NOMO-1 treated with DMSO at 0.1 percent for 48 hours (cell line): Measurements from ENCODE around the gene PRDM15.

Source experiments
- DNase-seq: peaks from one replicate; lab custom pipeline; 2025; ENCODE audit not compliant: unreplicated experiment; lab: John Stamatoyannopoulos, UW

Gene PRDM15

DNA sequence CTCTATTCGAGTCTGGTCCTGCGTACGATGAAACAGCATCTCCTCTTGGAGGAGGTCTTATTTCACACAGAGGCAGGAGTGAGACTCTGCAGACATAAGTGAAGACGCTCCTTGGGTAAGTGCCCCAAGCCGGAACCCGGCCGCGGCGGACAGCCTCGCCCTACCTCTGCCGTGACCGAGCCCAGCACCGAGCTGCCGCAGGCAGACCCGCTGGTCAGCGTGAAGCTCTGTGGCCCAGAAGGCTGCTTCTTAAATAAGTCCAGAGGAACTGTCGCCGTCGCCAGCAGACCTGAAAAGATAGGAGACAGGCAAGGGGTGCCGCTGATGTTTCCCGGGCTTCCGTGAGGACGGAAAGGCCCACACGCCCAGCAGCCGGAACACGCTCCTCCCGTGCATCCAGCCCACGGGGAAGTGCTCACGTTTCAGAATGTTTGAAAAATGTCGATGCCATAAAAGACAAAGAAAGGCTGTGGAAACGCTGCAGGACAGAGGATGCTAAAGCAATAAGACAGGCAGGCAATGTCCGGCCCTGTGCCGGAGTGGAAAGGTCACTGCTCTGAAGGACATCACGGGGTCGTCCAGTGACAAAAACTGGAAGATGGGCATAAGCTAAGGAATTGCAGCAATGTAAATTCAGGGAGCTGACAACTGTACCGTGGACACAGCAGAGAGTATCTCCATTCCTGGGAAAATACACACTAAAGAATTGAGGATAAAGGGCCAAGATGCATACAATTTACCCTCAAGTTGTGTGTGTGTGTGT, 28.5 kb upstream of the PRDM15 start:
- DNase-seq = no peak

- DNase-seq = no peak
These were observed 27.6 kb upstream of the PRDM15 start for GRCh38 chr21:41906770-41907169.

DNA sequence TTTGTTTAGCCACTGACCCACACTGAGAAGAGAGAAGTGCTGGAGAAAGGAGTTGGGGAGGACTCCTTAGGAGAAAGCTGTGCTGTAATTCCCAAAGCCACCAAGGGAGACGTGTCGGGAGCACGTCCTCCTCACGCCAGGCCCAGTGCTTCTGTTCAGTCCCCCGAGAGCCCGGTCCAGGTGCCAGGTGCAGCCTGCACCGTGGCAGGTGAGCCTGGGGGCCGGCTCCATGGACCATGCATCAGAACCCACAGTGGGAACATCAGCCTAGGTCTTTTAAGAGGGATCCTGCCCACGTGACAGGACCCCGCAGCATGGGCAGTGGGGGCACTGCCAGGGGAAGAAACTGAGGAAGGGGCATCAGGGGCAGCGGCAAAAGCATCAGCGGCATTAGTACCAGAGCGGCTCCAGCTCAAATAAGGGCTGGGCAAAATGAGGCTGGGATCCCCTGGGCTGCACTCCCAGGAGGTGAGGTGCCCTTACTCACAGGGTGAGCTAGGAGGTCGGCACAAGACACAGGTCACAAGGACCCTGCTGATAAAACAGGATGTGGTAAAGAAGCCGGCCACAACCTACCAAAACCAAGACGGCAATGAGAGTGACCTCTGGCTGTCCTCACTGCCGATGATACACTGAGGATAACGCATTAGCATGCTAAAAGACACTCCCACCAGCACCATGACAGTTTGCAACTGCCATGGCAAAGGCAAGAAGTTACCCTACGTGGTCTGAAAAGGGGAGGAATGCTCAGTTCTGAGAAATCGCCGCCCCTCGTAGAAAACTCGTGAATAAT, 24.6 kb upstream of the PRDM15 start:
- DNase-seq = no peak

- no peak for DNase-seq
These were observed 23.8 kb upstream of the PRDM15 start for GRCh38 chr21:41902946-41903345.

DNA sequence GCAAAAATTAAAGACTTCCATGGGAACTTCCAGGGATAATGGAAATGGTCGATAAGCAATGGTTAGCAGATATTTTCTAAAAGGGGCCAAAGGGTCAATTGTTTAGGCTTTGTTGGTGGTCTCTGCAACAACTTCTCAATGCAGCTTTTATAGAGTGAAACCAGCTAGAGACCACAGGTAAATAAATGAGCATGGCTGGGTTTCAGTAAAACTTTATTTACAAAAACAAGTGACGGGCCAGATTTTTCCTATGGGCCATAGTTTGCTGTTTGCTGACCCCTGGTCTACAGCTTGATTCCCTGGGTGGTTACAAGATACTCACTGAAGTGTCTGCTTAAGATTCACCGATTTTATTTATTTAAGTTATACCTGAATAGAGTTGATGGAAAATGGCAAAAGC, 22.6 kb upstream of the PRDM15 start:
- no peak for DNase-seq

- no peak for DNase-seq
These were observed 22.0 kb upstream of the PRDM15 start for GRCh38 chr21:41901099-41901498.

DNA sequence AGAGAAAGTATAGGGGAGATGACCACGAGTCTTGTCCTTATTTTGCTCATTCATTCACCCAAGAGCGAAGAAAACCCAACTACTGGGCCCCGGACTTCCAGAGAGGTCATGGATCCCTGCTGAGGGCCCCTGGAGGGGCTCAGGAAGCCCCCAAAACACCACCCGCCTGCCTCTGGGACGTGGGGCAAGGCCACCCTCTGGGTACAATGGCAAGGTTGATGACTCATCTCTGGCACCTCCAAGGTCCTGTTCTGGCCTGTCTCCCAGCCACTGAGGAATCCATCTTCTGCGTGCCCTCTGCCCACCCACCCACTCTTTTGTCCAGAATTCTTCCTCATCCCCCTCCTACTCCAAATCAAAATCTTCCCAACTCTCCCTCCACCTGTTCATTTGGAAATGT, 21.3 kb upstream of the PRDM15 start:
- no peak for DNase-seq

DNA sequence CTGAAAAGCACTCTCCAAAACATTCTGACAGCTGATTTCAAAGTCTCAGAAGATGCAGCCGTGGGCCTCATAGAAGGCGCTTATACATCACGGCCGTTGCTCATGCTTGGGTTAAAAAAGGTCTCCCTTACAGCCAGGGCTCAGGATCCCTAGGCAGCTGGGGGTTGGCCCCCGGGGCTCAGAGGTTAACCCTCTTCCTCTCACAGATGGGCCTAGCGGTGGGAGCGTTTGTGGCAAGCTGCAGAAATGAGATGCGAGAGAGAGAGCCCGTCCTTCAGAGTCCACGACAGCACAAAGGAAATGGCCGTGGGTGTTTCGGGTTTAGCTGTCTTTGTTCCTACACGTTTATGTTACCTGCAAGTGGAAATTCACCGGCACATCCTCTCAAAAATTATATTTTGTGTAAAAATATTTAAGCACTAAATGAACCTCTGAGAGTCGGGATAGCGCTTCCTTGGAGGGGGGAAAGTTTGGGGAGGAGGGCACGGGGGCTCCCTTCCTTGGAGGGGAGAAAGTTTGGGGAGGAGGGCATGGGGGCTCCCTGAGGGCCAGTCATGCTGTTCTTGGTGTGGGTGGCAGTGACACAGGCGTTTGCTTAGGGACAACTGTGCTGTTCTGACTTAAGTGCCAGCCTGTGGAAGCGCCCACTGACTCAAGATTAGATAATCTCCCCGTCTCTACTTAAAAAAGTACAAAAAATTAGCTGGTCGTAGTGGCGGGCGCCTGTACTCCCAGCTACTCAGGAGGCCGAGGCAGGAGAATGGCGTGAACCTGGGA, 20.5 kb upstream of the PRDM15 start:
- DNase-seq = no peak

DNA sequence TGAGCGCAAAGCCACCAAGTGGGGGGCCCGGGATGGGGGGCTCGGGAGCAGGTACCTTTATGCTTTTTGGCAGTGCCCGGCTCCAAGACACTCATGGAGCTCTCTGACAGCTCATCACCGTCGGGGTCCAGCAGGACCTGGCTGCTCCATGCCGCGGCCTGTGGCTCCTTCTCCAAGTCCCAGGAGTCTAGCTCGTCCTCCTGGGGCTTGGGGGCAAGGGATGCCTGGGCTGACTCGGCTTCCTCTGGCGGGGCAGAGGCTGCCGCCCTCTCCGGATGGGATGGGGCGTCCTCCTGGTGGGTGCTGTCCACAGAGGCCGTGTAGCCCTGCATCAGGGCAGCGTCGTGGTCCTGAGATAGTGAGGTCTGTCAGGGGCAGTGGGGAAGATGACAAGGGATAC, 19.9 kb upstream of the PRDM15 start:
- no peak for DNase-seq

DNA sequence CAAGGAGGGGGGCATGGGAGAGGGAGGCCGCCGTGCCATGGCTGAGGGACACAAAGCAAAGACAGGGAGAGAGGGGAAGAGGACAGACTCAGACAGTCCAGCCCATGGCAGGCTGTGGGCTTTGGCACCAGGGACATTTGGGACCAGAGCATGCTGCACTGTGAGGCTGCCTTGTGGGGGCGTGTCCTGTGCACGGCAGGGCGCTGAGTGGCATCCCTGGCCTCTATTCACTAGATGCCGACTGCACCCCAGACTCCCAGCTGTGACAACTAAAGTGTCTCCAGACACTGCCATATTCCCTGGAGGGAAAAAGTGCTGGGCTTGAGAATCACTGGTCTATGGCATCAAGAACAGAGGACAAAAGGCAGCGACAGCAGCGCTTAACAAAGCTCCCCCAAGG, 18.6 kb upstream of the PRDM15 start:
- no peak for DNase-seq

GRCh38 chr21:41897047-41897669, 18.0 kb upstream of the PRDM15 start:
- DNase-seq = no peak

GRCh38 chr21:41895643-41896493, 16.7 kb upstream of the PRDM15 start:
- no peak for DNase-seq

- no peak for DNase-seq
These were observed 15.9 kb upstream of the PRDM15 start for GRCh38 chr21:41894922-41895557.

DNA sequence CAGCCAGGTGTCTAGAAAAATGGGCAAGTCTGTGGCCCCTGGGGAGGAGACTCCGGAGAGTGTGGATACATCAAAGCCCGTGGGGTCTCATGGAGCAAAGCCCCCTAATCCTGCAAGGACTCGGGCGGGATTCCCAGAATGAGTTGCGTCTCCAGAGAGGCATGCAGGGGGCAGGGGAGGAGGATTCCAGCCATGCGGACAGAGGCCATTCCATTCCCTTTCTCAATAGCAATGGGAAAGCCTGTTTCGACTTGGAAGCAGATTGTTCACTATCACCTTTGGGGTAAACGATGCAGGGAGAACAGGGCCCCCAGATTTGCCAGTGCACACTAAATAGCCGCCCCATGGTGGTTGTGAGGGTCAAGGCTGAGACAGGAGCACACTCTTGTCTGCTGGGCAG, 15.4 kb upstream of the PRDM15 start:
- DNase-seq = no peak

DNA sequence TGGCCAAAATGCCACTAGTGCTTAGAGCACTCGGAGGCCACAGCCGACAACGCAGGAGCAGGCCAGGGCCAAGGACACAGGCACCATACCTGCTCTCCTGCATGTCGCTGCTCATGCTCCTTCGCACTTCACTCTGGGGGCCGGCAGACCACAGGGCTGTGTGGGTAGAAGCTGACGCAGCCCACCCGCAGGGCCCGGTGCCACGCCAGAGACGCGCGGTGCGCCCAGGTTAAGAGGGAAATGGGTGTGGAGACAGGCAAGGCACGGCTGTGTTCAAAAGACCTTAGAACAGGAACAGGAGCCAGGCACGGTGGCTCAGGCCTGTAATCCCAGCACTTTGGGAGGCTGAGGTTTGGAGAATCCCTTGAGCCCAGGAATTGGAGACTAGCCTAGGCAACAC, 13.6 kb upstream of the PRDM15 start:
- no peak for DNase-seq

DNA sequence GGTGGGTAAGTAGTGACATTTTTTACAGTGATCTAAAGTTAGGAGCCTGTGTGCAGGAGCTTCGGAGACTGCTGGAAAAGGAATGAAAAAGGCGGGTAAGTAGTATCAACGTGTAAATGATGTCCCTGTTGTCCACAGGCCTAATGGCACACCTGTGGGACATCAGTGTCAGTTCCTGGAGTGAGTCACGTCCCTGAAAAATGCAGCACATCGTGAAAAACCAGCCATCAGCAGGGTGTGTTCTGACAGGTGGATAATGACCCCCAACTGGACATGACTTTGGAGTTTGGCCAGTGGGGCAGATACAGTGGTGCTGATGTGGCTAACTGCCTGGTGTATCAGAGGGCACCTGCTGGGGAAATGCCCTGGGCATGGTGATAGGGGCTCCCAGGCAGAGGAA, 12.0 kb upstream of the PRDM15 start:
- no peak for DNase-seq

GRCh38 chr21:41890355-41890754, 11.2 kb upstream of the PRDM15 start:
- no peak for DNase-seq

DNA sequence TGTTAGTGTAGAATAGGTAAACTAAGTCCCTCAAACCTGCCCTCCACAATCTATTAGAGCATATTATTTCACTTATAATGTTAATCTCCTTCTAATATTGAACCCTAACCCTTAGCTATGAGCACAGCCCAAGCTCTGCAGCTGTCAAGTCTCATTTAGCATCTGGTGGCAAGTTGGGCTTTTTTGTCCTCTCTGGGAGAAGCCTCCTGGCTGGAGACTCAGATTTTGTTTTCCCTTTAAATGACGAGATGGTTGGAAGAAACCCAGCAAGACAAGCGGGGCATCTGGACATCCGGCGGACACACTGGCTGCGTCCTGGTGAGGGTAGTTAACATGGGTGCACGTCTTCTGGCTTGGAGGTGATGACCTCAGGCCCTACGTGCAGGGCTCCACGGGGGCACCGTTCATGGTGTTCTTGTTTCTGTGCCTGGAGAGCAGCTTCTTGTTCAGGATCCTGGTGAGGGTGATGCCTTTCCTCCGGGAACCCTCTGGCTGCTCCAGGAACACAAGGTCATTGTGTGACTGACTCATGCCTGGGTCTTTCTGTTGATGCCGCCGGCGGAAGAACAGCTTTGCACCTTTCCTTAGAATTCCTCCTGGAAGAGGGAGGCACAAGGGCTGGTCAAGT, 9.7 kb upstream of the PRDM15 start:
- no peak for DNase-seq

DNA sequence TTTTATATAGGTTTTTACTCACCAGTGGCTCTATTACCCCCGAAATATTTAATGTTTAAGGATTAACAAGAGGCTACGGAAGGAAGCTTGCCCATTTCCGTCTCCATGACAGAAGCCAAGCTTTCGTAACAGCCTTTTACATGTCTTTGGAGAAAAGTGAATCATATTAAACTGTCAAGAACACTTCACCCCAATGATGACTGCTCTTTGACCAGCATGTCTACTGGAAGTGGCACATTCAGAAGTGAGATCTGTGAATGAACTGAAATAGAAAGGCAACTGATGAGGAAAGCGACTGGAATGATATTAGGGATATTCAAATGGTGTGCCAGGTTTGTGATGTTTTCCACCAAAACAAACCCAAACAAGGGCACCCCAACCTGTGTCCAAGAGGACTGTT, 8.5 kb upstream of the PRDM15 start:
- no peak for DNase-seq

- DNase-seq = no peak
These were observed 7.2 kb upstream of the PRDM15 start for GRCh38 chr21:41886328-41886727.
